ENCODE results near the gene TMEM151B. TPM values are rescaled to one million over a fixed set of nuclear protein-coding genes. Genes with fewer than 3 reads are reported as not detected.
A peak's percentile ranks its signal among the peaks of the same experiment; 100 is the strongest.

TMEM151B gene
- total RNA-seq, 4 donors from 2014 or later = not detected

- Histone ChIP-seq H3K27ac (peak overlapping the region; percentile 77 to 92 (median 84)), H3K9me3 (no peaks in the 10 kb centered on the region), H3K4me3 (peak overlapping the region; percentile 67 to 96 (median 82)), H3K36me3 (peaks cover 0 to 21% (median 4%) of the 10 kb centered on the region in 3 donors), H3K4me1 (peaks cover 25 to 41% (median 26%) of the 10 kb centered on the region in 3 donors), H3K27me3 (peaks cover 0 to 15% (median 2%) of the 10 kb centered on the region in 4 donors)
- 2 to 4% methylated on average over 7 to 8 of the region's 13 CpGs for WGBS, 2 donors
- TF ChIP-seq CTCF (IDR thresholded peaks at IDR 0.05) (no peak), POLR2A (IDR thresholded peaks at IDR 0.05) (peak in 1 of 4 donors; percentile 15)
- intact Hi-C loops (cut with DNase I) = loop anchor here (5.0 kb wide), 1 partner anchor 73 kb away; no protein-coding TSS in a partner anchor
- DNase-seq = peak; percentile 39
Measured at GRCh38 chr6:44264154-44265006, 5.9 kb upstream of the TMEM151B start.

- peak within 1 kb of the TSS; percentile 77 to 92 (median 84) for H3K27ac ChIP-seq
- no peaks in the 10 kb centered on the region for H3K9me3 ChIP-seq
- TF ChIP-seq POLR2A (IDR thresholded peaks at IDR 0.05) (peak in 2 of 4 donors; percentile 41 to 83), CTCF (IDR thresholded peaks at IDR 0.05) (peak in 2 of 6 experiments; percentile 4)
- H3K4me3 ChIP-seq = peak within 1 kb of the TSS; percentile 67 to 96 (median 82)
- no peak for DNase-seq
- intact Hi-C loops (cut with DNase I) = loop anchor here (5.0 kb wide), 1 partner anchor 72 kb away; no protein-coding TSS in a partner anchor
- H3K27me3 ChIP-seq = peaks cover 0 to 22% (median 4%) of the 10 kb centered on the region in 4 donors
- H3K36me3 ChIP-seq = peaks cover 0 to 14% (median under 1%) of the 10 kb centered on the region in 3 donors
- peaks cover 26 to 44% (median 26%) of the 10 kb centered on the region in 3 donors for H3K4me1 ChIP-seq
- 0% methylated on average over 2 to 3 of the region's 72 CpGs for WGBS, 2 donors
Measured at GRCh38 chr6:44265007-44265721, 5.1 kb upstream of the TMEM151B start, which contains the start of gene NFKBIE. Gene NFKBIE, minus strand, starts transcription at chr6:44265551. Its CDS starts 205 bp downstream, at chr6:44265346.

- no peak for TF ChIP-seq CTCF (IDR thresholded peaks at IDR 0.05)
- TF ChIP-seq POLR2A (IDR thresholded peaks at IDR 0.05) = no peak
- H3K9me3 ChIP-seq = no peaks in the 10 kb centered on the region
- peaks cover 26 to 50% (median 32%) of the 10 kb centered on the region in 3 donors for H3K4me1 ChIP-seq
- 35 to 44% methylated on average over 9 to 10 of the region's 17 CpGs for WGBS, 2 donors
- H3K27ac ChIP-seq = peak overlapping the region; percentile 77 to 92 (median 84)
- intact Hi-C loops (cut with DNase I) = loop anchor here (5.0 kb wide), 1 partner anchor 72 kb away; no protein-coding TSS in a partner anchor
- peaks cover 0 to 10% (median 0%) of the 10 kb centered on the region in 3 donors for H3K36me3 ChIP-seq
- DNase-seq = no peak
- peak overlapping the region; percentile 67 to 96 (median 82) for H3K4me3 ChIP-seq
- peaks cover 0 to 29% (median 4%) of the 10 kb centered on the region in 4 donors for H3K27me3 ChIP-seq
Measured at GRCh38 chr6:44265722-44266233, 4.5 kb upstream of the TMEM151B start.

GRCh38 chr6:44266347-44266746 is 3.9 kb upstream of the TMEM151B start:
- Histone ChIP-seq H3K27me3 (peaks cover 0 to 34% (median 7%) of the 10 kb centered on the region in 4 donors), H3K36me3 (peaks cover 0 to 4% (median 0%) of the 10 kb centered on the region in 3 donors), H3K9me3 (no peaks in the 10 kb centered on the region), H3K4me1 (peaks cover 26 to 55% (median 35%) of the 10 kb centered on the region in 3 donors), H3K27ac (no peak overlapping the region), H3K4me3 (no peak overlapping the region)
- WGBS, 2 donors = 58 to 62% methylated on average over 3 of the region's 3 CpGs
- TF ChIP-seq CTCF (IDR thresholded peaks at IDR 0.05) = no peak
- intact Hi-C loops (cut with DNase I) = loop anchor here (5.0 kb wide), 1 partner anchor 71 kb away; no protein-coding TSS in a partner anchor
- DNase-seq = no peak
